Measurements from ENCODE around the gene TBATA.

TBATA gene

DNA sequence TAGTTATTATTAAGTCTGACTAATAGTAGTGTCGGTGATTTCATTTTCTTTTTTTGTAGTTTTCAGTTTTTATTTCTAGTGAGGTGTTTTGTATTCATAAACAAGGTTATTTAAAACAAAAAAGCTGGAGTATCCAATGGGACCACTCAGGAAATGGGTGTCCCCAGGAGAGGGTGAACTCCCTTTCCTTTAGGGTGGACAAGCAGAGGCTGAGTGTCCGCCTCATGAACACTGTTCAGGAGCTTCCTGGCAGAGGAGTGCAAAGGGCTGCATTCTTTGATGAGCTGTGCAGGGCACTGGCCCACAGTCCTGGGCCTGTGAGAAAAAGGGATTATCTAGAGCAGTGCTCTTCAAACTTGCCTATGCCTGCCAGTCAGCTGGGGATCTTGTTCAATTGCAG is 56.8 kb downstream of the TBATA start:
- no peaks in the 10 kb centered on the region for H3K36me3 ChIP-seq (ENCODE audit: control insufficient read depth in 2 of 2, insufficient read depth in 1 of 2, low read length in 2 of 2)
- no peak overlapping the region for H3K4me3 ChIP-seq (ENCODE audit: low read depth, low read length)
- TF ChIP-seq, protein P1, sequence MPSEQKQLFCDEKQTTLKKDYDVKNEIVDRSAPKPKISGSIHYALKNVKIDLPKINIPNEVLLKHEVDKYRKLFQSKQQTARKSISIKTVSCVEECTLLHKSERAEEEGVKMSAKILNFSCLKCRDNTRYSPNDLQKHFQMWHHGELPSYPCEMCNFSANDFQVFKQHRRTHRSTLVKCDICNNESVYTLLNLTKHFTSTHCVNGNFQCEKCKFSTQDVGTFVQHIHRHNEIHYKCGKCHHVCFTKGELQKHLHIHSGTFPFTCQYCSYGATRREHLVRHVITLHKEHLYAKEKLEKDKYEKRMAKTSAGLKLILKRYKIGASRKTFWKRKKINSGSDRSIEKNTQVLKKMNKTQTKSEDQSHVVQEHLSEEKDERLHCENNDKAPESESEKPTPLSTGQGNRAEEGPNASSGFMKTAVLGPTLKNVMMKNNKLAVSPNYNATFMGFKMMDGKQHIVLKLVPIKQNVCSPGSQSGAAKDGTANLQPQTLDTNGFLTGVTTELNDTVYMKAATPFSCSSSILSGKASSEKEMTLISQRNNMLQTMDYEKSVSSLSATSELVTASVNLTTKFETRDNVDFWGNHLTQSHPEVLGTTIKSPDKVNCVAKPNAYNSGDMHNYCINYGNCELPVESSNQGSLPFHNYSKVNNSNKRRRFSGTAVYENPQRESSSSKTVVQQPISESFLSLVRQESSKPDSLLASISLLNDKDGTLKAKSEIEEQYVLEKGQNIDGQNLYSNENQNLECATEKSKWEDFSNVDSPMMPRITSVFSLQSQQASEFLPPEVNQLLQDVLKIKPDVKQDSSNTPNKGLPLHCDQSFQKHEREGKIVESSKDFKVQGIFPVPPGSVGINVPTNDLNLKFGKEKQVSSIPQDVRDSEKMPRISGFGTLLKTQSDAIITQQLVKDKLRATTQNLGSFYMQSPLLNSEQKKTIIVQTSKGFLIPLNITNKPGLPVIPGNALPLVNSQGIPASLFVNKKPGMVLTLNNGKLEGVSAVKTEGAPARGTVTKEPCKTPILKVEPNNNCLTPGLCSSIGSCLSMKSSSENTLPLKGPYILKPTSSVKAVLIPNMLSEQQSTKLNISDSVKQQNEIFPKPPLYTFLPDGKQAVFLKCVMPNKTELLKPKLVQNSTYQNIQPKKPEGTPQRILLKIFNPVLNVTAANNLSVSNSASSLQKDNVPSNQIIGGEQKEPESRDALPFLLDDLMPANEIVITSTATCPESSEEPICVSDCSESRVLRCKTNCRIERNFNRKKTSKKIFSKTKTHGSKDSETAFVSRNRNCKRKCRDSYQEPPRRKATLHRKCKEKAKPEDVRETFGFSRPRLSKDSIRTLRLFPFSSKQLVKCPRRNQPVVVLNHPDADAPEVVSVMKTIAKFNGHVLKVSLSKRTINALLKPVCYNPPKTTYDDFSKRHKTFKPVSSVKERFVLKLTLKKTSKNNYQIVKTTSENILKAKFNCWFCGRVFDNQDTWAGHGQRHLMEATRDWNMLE (tag by site-specific recombination; conservative IDR thresholded peaks at IDR 0.05; ENCODE audit: low read depth), result no peak
- TF ChIP-seq GLI2 (tag by site-specific recombination; IDR thresholded peaks at IDR 0.05; ENCODE audit: borderline replicate concordance, low read depth) (no peak), PRDM10 (tag by site-specific recombination; IDR thresholded peaks at IDR 0.05) (no peak), ZNF292 (tag by site-specific recombination; IDR thresholded peaks at IDR 0.05; ENCODE audit: borderline replicate concordance, low read depth) (no peak), BCL11A (tag by site-specific recombination; IDR thresholded peaks at IDR 0.05; ENCODE audit: low read depth) (no peak), ZNF335 (tag by site-specific recombination; conservative IDR thresholded peaks at IDR 0.05) (no peak), MEIS1 (CRISPR knock-in tag; IDR thresholded peaks at IDR 0.05; ENCODE audit: borderline replicate concordance) (no peak), ZNF510 (tag by site-specific recombination; IDR thresholded peaks at IDR 0.05; ENCODE audit: insufficient replicate concordance) (no peak)
- no peaks in the 10 kb centered on the region for H3K4me1 ChIP-seq (ENCODE audit: control insufficient read depth, insufficient read depth, low read length)
- ChIA-PET CTCF (no interaction called here), POLR2A (no interaction called here)
- no peak overlapping the region for H3K27ac ChIP-seq (ENCODE audit: extremely low read depth, low read depth, low read length)
- no peaks in the 10 kb centered on the region for H3K9me3 ChIP-seq (ENCODE audit: control insufficient read depth, insufficient read depth, low read depth, low read length)

DNA sequence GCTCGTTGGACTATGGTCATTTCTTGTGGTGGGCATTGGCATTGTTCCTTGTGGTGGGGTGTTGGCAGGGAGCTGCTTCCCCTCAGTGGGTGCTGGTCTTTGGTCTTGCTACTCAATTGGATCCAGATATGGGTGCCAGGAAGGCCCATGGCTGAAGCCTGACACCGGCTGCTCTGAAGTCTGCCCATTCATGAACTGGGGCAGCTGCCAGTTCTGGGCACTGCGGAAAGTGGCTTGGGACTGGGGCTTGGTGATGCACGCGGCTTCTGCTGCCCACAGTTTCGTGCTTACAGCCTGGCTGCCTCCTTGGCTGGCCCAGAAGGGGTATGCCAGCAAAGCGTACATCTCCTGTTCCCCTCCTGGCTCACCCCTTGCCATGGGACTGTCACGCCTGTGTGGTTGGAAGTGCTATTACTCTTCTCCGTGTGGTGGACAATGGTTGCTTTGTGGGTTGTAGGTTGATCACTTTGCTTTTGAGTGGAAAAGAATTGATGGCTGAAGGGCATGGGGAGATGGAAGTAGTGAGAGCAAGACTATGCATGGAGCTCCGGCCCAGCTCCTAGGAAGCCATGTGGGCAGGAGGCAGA is 58.2 kb downstream of the TBATA start:
- no peak for TF ChIP-seq CTCF (tag by site-specific recombination; IDR thresholded peaks at IDR 0.05)
- Histone ChIP-seq H3K9me3 (ENCODE audit: control insufficient read depth, insufficient read depth, low read depth, low read length) (no peaks in the 10 kb centered on the region), H3K36me3 (ENCODE audit: control insufficient read depth in 2 of 2, insufficient read depth in 1 of 2, low read length in 2 of 2) (no peaks in the 10 kb centered on the region), H3K4me1 (ENCODE audit: control insufficient read depth, insufficient read depth, low read length) (no peaks in the 10 kb centered on the region), H3K27ac (ENCODE audit: extremely low read depth, low read depth, low read length) (no peak overlapping the region), H3K4me3 (ENCODE audit: low read depth, low read length) (no peak overlapping the region)
- ChIA-PET POLR2A (no interaction called here), CTCF (no interaction called here)

DNA sequence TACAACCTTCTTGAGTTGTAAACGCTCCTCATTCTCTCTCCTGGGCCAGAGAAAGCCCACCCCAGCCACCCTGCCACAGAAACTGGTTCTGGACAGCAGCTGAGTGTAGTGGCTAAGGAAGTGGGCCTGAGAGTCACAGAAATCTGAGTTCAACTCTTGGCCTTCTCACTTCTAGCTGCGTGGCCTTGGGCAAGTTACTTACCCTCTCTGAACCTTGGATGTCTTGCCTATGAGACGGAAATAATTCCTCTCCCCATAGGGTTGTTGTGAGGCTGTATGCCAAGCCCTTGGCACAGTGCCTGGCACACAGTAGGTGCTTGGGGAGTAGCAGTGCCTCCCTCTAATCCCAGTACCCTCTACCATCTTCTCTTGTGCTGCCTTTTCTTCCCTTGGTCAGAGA is 61.4 kb downstream of the TBATA start:
- Histone ChIP-seq H3K9me3 (ENCODE audit: control insufficient read depth, insufficient read depth, low read depth, low read length) (no peaks in the 10 kb centered on the region), H3K36me3 (ENCODE audit: control insufficient read depth in 2 of 2, insufficient read depth in 1 of 2, low read length in 2 of 2) (no peaks in the 10 kb centered on the region), H3K27ac (ENCODE audit: extremely low read depth, low read depth, low read length) (no peak overlapping the region), H3K4me1 (ENCODE audit: control insufficient read depth, insufficient read depth, low read length) (no peaks in the 10 kb centered on the region), H3K4me3 (ENCODE audit: low read depth, low read length) (no peak overlapping the region)
- ChIA-PET POLR2A (no interaction called here), CTCF (no interaction called here)
- TF ChIP-seq AEBP2 (tag by site-specific recombination; IDR thresholded peaks at IDR 0.05; ENCODE audit: borderline replicate concordance) (no peak), ZNF140 (tag by site-specific recombination; IDR thresholded peaks at IDR 0.05) (no peak), RBAK (tag by site-specific recombination; IDR thresholded peaks at IDR 0.05) (no peak), ZNF626 (tag by site-specific recombination; IDR thresholded peaks at IDR 0.05) (no peak), ZNF558 (tag by site-specific recombination; IDR thresholded peaks at IDR 0.05) (no peak), ZNF26 (tag by site-specific recombination; IDR thresholded peaks at IDR 0.05) (no peak), ZNF174 (tag by site-specific recombination; IDR thresholded peaks at IDR 0.05) (no peak)
